HCEC 1CT (cell line): ENCODE data around the gene PKP4.
A peak's percentile ranks its signal among the peaks of the same experiment; 100 is the strongest.
"Not testable (repeated sequence)": the region's sequence is repeated elsewhere in the genome, so short reads cannot be mapped to it uniquely, and the experiment has no call there.

Experiments
- DNase-seq: peaks from one replicate; pipeline ENCODE4 v3.0.0-alpha.2; 2017

Gene PKP4

DNA sequence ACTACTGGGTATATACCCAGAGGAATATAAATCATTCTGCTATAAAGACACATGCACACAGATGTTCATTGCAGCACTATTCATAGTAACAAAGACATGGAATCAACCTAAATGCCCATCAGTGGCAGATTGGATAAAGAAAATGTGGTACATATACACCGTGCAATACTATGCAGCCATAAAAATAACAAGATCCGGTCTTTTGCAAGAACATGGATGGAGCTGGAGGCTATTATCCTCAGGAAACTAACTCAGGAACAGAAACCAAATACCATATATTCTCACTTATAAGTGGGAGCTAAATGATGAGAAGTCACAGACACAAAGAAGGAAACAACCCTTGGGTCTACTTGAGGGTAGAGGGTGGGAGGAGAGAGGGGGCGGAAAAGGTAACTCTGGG lies 16.5 kb downstream of the PKP4 start:
- DNase-seq: not testable (repeated sequence)

DNA sequence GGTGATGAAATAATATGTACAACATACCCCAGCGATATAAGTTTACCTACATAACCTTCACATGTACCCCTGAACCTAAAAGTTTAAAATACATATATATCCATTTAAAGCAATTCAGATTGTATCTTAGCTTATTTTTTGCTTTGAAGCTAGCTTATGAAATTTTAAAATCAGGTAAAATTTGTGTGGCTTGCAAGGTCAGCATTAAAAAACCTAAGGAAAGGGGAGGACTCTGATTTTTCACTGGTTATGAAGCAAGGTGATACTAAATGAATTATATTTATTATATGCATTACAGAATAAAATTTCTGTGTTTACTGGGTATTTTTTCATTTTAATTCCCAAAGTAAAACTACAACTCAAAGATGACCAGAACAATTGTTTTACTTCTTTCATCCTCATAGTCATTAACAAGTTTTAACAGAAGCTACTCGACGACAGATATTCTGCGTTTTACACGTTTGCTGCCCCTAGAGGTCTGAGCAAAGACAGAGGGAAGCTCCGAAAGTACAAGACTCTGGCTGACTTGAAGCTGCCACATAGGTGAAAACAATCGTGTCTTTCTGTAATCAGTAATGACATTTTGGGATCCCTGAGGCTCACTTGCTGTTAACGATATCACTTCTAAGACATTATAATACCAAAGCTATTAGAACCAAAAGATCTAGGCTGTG lies 17.1 kb downstream of the PKP4 start:
- no peak for DNase-seq

DNA sequence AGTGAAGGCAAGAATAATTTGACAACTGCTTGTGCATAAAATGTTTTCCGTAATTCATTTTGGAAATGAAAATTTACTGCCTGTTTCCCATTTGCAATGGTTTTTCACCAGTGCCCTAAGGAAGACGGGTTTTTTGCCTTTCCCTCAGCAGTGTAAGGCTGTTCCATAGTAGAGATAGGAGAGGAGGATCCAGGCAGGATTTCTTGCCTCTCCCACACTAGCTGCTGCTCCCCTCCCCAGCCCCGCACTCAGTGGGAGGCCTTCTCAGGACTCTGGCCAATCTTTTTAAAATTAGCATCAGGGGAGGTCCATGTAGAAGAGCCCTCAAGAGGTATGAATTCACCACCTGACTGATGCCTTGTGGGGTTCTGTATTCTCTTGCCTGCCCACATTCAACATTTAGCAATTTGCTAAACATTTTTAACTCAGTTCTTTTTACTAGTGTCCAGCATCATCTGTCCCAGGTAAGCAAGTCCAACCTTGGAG lies 17.8 kb downstream of the PKP4 start:
- not testable (repeated sequence) for DNase-seq

DNA sequence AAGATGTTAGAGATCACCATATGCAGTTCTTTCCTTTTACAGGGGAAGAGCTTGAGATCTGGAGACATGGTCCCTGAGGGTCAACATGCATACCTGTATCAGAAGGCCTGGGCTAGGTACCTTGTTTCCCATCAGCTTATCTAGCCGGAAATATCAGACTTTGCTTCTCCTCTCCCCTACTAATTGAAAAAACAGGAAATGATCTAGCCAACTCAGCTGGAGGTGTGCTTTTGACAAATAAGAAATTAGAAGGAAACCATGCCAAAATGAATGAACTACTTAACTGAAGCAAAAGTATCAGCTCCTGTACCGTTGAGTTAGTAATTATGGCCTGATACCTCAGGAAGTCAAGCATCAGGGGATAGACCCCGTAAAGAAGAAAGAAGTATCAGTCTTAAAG lies 20.4 kb downstream of the PKP4 start:
- DNase-seq: no peak

DNA sequence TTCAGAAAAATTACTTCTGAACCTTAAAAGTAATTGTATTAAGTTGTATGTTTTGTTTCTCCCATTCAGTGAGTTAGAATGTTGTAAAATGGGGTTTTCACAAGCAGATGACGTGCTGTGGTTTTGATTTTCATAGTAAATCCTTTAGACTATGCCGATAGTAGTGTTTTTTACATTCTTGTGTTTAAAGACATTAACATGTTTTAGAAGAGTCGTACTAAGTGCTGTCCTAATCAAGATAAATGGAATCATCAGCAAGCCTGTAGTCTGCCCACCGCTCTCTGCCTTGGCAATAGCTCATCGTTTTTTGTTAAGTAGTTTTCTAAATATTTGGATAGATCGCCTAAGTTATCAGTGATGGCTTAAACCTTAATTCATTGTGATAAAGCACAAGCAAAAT lies 21.5 kb downstream of the PKP4 start:
- DNase-seq: no peak

DNA sequence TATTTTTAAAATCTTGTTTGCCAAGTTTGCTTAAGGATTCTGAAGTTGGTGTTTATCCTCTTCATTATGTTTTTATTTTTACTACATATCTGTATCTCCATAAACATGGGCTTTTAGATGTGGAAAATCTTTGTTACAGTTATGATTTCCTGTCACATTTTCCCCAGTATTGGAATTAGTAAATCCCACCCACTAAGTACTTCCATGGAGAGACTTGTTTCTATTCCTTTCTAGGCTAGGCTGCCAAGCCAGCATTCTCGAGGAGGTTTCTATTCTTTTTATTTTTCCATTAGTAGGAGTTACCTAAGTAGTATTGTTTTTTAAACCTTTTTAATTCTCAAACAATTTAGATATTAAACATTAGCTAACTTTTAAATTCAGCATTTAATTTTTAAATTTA lies 22.1 kb downstream of the PKP4 start:
- no peak for DNase-seq

DNA sequence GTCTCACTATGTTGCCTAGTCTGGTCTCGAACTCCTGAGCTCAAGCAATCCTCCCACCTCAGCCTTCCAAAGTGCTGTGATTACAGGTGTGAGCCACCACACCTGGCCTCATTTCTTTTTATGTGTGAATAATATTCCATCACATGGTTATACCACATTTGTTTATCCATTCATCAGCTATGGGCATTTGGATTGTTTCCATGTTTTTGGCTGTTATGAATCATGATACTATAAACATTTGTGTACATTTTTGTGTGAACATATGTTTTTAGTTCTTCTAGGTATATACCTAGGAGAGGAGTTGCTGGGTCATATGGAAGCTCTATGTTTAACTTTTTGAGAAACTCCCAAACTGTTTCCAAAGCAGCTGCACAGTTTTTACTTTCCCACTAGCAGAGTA lies 24.4 kb downstream of the PKP4 start:
- peak; percentile 39 for DNase-seq

DNA sequence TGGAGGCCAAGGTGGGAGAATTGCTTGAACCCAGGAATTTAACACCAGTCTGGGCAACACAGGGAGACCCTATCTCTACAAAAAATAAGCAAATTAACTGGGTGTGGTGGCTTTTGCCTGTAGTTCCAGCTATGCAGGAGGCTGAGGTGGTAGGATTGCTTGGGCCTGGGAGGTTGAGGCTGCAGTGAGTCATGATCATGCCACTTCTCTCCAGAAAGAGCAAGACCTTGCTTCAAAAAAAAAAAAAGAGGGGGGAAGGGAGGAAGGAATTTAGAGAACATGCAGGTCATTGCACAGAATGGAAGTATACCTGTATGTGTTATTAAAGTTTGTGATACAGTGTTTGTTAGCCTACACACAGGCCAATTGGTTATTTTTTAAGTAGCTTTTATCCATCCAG lies 25.8 kb downstream of the PKP4 start:
- peak; percentile 39 for DNase-seq

DNA sequence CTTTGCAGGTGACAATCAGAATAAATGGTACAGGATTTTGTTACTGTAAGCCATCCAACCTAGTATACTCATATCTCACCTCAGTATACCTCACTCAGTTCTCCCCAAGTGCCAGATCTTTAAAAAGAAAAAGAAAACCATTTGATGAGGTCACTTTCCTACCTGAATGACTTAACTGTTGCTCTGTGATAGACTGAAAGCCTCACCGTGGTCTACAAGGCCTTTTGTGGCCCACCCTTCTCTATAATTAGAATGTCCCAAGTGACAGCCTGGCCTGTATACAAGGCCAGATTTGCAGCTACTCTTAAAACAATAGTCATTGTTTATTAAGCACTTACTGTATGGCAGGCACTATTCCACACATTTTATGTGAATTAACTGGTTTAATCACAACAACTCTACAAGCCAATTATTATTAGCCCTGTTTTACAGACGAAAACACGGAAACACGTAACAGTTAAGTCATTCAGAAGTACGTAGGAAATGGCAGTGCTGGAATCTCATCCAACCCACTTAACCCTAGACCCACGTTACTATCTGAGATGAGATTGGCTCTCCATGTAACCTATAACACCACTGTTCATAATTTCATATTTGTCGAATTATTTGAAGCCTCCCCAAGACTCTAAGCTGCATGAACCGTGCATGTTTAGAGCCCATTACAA lies 28.3 kb downstream of the PKP4 start:
- no peak for DNase-seq

DNA sequence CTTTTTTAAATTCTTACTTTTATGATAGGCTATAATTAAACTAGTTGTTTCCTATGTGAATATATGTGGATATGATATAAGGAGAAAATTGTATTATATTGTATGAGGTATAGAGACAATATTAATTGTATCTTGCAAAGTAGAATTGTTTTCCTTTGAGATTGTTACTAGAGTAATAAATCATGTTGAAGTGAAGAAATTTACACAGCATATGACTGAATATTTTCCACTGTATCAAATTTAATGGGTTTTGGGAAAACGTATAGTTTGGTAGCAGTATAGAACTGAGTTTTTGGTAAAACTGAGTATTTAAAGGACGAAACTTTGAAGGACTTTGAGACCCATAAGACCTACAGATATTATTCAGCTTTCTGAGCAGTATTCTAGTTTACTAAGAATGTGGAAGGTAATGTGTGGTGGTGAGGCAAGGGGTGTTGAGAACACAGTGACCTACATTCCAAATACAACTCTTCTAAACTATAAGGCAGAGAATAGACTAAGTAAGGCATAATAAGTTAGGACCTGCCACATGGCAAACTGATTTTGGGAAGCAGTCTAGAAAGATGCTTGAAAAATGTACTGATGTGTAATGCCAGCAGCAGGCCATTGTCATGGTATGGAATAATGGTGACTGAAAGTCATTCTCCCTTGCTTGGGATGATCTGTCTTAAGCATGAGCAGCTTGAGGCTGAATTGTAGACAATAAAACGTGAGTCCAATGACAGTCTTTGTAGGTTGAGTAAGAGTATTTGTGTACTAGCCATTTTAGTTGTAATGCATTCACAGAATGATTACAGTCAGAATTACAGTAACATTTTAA lies 29.6 kb downstream of the PKP4 start:
- no peak for DNase-seq

DNA sequence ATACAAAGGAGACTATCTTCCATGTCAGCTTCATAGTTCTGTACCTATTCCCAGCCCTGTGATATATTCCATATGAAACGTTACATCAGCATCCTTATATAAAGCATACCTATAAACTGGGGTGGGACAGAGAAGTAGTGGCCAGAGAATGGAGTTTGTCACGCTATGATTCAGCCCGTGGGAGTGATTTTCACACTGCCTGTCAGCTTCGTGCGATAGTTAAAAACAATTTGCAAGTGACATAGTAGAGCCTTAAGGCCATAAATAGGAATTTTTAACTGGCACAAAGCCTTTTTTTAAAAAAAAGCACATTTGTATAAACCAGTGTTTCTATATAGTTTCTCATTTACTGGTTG lies 30.2 kb downstream of the PKP4 start:
- DNase-seq: peak; percentile 22

DNA sequence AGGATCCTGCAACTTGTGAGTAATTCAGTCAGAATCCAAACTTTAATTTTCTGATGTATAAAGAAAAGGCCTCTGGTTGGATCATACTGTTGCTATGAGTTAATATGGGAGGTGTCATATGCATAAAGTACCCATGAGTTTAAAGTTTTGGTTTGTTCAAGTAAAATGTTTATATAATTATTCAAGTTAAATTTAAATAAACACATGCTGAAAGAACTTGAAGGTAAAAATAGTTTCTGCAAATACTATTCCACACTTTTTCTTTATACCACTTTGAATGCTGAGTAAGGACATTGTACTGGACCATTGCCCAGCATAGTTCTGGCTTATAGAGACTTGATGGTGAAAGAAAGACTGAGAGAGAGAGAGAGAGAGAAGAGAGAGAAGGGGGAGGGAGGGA lies 30.7 kb downstream of the PKP4 start:
- peak; percentile 65 for DNase-seq

DNA sequence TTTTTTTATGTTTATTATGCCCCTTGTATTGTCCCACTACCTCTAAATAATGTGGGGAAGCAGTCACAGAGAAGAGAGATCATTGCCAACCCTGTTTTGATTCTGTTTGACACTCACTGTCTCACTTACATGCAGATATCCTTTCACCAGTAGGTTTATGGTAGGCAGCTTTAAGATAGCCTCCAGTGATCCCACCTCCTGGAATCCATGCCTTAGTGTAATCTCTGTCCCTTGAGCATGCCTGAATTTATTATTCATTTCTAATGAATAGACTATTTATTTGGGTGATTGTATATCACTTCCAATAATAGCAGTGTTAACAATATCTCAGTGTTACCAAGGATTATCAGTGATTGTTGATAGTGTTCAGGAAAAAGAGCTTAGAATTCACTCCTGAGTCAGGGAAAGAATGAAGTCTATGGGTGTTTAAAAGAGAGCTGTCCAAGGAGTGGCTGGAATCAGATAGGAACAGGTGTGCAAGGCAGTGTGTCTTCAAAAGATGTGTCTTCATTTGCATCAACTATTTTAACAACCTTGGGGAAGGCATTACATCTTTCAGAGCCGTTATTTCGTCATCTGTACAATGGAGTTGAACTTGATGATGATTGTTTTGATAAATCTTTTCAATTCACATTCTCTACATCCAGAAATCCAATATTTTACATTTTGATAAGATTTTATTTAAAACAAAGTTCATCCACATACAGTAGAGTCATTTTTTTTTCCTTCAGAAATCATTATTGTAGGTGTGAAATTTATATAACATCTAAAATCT lies 31.9 kb downstream of the PKP4 start:
- DNase-seq: no peak

DNA sequence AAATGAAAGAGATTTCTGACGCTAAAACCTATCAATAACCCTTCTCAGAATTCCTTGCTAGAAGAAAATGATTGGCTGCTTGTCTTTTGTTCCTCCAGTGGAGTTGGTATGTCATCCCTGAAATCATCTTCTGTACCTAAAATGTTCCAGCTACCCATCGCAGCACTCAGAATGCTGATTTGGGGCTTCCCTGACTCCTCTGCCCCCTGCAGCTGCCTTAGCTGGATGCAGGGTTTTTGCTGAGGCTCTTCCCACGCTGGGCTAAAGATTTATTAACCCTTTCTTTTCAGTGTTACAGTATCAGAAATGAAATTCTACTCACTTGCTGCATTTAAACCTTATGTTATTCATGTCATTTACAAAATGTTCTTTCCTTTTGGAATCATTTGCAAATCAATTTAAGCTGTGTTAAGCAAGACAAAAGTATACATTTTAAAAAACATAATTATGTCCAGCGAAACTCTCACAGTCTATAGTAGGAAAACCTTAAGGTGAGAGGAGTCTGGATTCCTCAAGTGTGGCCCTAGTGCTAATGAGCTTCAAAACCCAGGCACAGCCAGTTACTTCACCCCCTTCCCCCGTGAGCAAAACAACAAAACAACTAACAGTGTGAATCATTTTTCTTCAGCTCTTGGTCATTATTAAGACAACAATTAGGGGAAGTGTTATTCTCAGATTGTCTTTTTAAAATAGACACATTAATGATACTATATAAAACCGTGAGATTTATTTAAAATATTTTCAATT lies 32.8 kb downstream of the PKP4 start:
- DNase-seq: no peak

DNA sequence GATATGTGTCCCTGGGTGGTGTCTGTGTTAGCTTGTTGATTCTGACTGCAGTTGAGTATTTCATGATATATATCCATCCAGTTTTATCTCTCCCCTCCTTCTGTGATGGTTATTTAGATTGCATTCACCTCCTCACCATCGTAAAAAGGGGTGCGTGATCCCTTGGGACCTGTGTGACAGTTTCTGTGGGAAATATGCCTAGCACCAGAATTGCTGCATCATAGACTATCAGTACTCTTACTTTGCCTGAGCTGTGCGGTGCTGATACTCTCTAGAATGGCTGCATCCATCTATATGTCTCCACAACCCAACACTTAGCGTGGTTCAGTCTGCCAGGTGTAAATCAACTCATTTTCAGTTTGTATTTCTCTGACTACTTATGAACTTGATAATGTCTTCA lies 34.3 kb downstream of the PKP4 start:
- no peak for DNase-seq

DNA sequence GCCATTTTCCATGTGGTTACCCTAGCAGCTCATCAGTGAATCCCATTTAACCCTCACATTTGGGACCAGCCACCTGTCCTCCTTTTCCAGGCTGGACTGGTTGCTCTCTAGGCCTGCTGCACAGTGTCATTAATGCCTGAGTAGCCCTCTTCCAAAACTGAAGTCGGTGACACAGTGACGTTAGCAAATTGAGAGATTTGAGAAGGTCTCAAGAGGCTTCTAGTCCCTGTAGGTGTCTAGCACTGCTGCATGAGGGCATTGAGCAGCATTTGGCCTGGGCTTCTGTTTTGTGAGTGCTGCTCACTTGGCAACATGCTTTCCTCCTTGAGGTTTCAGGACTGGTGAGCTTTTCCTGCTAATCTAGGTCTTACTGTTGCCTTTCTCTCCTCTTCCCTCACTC lies 36.7 kb downstream of the PKP4 start:
- no peak for DNase-seq

DNA sequence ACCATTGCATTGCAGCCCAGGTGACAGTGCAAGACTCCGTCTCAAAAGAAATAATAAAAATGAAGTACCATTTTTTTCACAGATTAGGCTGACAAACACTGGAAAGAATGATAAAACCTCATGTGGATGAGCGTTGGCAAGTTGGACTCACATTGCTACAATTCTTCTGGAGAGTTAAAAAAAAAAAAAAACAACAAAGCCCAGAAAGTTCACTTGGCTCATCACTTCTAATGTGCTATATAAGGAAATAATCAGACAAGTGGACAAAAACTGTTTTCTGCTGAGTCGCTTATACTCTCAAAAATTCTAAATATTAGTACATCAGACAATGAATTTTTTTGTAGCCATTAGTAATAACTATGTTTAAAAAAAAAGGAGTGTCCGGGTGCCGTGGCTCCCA lies 38.4 kb downstream of the PKP4 start:
- DNase-seq: no peak

DNA sequence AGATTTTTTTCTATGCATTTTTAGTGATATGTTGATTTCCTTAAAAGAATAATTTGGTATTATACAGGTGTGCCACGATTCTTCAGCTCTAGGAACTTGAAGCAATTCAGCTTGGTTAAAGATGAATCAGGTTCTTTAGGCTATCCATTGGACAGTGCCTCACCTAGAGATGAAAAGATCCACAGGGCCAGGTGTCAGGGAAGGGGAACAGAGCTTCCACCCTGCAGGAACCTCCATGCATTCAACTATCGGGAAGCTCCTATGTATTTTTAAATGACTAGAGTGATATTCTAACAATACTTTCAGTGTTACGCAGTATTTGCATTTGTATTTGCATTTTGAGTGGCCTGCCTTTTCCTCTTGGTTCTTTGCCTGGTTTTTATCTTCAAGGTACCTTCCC lies 40.2 kb downstream of the PKP4 start:
- no peak for DNase-seq

DNA sequence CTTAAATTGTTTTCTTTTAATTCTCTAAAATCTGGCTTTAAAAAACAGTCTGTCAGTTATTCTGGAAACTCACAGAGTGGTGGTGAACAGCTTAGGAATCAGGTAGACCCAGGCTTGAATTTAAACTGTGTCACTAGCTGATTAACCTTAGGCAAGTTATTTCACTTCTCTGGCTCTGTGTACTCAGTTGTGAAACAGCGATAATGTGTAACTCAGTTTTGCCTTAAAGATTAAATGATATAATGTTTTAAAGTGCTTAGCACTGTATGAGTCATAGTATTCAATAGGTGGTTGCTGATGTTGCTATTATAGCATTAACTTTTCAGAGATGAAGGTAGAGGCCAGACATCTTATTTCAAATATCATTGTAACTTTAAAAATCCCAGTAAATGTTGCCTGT lies 40.7 kb downstream of the PKP4 start:
- peak; percentile 52 for DNase-seq

DNA sequence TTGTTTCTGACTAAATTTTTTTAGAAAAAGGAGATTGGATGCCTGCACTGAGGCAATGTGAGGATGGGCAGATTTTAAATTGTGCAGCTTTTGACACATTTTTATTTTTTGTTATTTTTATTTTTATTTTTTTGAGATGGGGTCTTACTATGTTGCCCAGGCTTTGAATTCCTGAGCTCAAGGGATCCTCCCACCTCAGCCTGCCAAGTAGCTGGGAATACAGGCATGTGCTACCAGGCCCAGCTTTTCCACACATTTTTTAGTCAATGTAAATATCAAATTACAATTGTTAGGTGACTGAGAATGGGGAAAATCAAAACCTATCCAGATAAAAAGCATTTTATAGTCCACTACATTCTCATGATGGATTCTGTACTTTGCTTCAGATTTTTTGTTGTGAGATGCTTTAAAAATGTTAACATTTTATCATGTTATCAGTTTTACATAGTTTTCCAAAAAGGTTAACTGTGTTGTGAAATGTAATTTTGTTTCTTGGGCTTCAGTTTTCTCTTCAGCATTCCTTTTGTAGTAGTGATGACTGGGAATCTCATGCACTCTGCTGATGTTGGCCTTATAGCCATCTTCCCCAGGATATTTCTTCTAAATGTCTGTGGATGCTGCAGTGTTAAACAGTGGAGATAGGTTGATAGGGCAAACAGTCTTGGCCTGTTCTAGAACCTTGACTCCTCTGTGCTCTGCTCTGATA lies 41.4 kb downstream of the PKP4 start:
- no peak for DNase-seq

DNA sequence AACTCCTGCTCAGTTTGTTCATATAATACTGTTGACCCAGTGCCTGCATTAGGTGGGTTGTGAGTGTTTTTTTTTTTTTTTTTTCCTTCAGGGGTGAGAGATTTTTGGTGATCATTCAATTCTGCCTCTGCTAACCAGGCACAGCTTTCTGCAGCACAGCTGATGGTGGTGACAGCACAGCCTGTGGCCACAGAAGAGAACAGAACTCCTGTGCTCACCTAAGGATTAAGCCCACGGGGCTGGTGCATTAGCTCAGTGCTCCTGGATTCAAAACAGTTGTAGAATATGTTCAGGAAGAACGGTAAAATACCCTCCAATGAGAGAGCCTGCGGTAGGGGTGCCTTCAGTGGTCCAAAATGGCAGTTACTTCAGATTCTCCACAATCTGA lies 42.0 kb downstream of the PKP4 start:
- DNase-seq: no peak

DNA sequence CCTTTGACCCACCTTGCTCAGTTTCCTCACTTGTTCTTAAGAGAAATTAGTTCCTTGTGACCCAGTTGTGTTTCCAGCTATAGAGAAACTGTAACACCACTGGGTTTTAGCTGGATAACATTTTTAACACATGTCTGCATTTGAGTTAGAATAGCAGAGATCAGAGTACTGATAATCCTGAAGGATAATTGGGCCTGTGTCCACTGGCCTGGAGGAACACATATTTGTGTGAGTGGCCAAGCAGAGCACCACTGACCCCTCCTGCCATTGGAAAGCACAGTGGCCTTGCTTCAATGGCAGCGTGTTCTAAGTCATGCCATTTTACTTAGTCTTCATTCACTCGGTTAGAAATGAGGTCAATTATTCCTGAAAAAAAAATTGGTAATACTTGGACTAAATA lies 42.6 kb downstream of the PKP4 start:
- no peak for DNase-seq
